ENCODE data around the gene BLNK. TPM values are rescaled to one million over a fixed set of nuclear protein-coding genes. Genes with fewer than 3 reads are reported as not detected.

BLNK gene
- total and polyA plus RNA-seq, 2 donors from 2014 or later = 28.5 to 38.8 TPM

DNA sequence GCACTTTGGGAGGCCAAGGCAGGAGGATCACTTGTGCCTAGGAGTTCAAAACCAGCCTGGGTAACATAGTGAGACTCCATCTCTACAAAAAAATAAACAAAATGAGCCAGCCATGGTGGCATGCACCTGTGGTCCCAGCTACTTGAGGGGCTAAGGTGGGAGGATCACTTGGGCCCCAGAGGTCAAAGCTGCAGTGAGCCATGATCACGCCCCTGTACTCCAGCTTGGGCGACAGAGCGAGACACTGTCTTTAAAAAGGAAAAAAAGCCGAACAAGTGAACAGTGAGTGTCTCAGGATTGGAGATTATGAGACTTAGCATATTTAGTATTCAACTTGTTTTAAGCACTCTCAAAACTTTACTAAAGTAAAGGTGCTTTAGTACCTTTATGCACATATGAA is 28.1 kb downstream of the BLNK start:
- peaks cover 0 to 2% (median 0%) of the 10 kb centered on the region in 3 donors for H3K36me3 ChIP-seq (ENCODE audit: control insufficient read depth in 2 of 3, insufficient read depth in 3 of 3, low read length in 3 of 3)
- no peaks in the 10 kb centered on the region for H3K27me3 ChIP-seq (ENCODE audit: control insufficient read depth, insufficient read depth, low read length)
- TF ChIP-seq, protein P1, sequence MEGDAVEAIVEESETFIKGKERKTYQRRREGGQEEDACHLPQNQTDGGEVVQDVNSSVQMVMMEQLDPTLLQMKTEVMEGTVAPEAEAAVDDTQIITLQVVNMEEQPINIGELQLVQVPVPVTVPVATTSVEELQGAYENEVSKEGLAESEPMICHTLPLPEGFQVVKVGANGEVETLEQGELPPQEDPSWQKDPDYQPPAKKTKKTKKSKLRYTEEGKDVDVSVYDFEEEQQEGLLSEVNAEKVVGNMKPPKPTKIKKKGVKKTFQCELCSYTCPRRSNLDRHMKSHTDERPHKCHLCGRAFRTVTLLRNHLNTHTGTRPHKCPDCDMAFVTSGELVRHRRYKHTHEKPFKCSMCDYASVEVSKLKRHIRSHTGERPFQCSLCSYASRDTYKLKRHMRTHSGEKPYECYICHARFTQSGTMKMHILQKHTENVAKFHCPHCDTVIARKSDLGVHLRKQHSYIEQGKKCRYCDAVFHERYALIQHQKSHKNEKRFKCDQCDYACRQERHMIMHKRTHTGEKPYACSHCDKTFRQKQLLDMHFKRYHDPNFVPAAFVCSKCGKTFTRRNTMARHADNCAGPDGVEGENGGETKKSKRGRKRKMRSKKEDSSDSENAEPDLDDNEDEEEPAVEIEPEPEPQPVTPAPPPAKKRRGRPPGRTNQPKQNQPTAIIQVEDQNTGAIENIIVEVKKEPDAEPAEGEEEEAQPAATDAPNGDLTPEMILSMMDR (IDR thresholded peaks at IDR 0.05; ENCODE audit: borderline replicate concordance, extremely low read depth, insufficient read depth) = no peak
- H3K4me3 ChIP-seq (ENCODE audit: low read length in 3 of 3) = no peak overlapping the region
- FAIRE-seq (no peak), DNase-seq (no peak)
- H3K9ac ChIP-seq (ENCODE audit: low read length in 3 of 3) = no peak overlapping the region
- intact Hi-C loops (cut with DNase I) = no loop called here
- H3K27ac ChIP-seq (ENCODE audit: low read depth in 2 of 2, low read length in 2 of 2) = no peak overlapping the region
- H3K4me1 ChIP-seq (ENCODE audit: control insufficient read depth in 2 of 3, insufficient read depth in 2 of 3, low read depth in 1 of 3, low read length in 3 of 3) = peaks cover 0 to 3% (median 0%) of the 10 kb centered on the region in 3 donors
- H3K9me3 ChIP-seq (ENCODE audit: control insufficient read depth in 2 of 3, insufficient read depth in 1 of 3, low read length in 3 of 3) = no peaks in the 10 kb centered on the region

DNA sequence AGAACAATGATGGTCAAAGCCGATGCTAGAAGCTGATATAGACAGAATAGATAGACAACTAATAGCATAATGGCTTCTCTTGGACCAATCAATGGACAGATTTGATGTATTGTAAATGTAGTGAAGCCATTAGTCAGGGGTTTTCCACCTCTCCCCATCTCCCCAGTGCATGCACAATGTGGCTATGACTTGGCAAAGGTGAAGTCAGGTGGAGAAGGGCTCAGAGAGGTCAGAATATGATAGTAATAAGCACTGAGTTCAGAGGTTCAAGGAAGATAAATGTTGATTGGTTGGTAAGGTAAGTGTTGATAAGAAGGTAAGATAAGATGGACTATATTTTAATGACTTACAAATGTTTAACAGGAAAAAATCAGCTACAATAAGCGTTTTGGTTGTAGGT is 28.5 kb downstream of the BLNK start:
- intact Hi-C loops (cut with DNase I) = no loop called here
- Histone ChIP-seq H3K4me1 (ENCODE audit: control insufficient read depth in 2 of 3, insufficient read depth in 2 of 3, low read depth in 1 of 3, low read length in 3 of 3) (peaks cover 0 to 3% (median 0%) of the 10 kb centered on the region in 3 donors), H3K27ac (ENCODE audit: low read depth in 2 of 2, low read length in 2 of 2) (no peak overlapping the region), H3K9ac (ENCODE audit: low read length in 3 of 3) (no peak overlapping the region), H3K36me3 (ENCODE audit: control insufficient read depth in 2 of 3, insufficient read depth in 3 of 3, low read length in 3 of 3) (peaks cover 0 to 2% (median 0%) of the 10 kb centered on the region in 3 donors), H3K27me3 (ENCODE audit: control insufficient read depth, insufficient read depth, low read length) (no peaks in the 10 kb centered on the region), H3K4me3 (ENCODE audit: low read length in 3 of 3) (no peak overlapping the region), H3K9me3 (ENCODE audit: control insufficient read depth in 2 of 3, insufficient read depth in 1 of 3, low read length in 3 of 3) (no peaks in the 10 kb centered on the region)
- DNase-seq = no peak
- TF ChIP-seq, protein P1 (IDR thresholded peaks at IDR 0.05; ENCODE audit: borderline replicate concordance, extremely low read depth, insufficient read depth) = no peak
- no peak for FAIRE-seq

- Histone ChIP-seq H3K27ac (ENCODE audit: low read depth in 2 of 2, low read length in 2 of 2) (no peak overlapping the region), H3K9ac (ENCODE audit: low read length in 3 of 3) (no peak overlapping the region), H3K4me1 (ENCODE audit: control insufficient read depth in 2 of 3, insufficient read depth in 2 of 3, low read depth in 1 of 3, low read length in 3 of 3) (no peaks in the 10 kb centered on the region), H3K36me3 (ENCODE audit: control insufficient read depth in 2 of 3, insufficient read depth in 3 of 3, low read length in 3 of 3) (peaks cover 0 to 2% (median 0%) of the 10 kb centered on the region in 3 donors), H3K9me3 (ENCODE audit: control insufficient read depth in 2 of 3, insufficient read depth in 1 of 3, low read length in 3 of 3) (no peaks in the 10 kb centered on the region), H3K27me3 (ENCODE audit: control insufficient read depth, insufficient read depth, low read length) (no peaks in the 10 kb centered on the region), H3K4me3 (ENCODE audit: low read length in 3 of 3) (no peak overlapping the region)
- FAIRE-seq = no peak
- TF ChIP-seq, protein P1 (IDR thresholded peaks at IDR 0.05; ENCODE audit: borderline replicate concordance, extremely low read depth, insufficient read depth) = no peak
- intact Hi-C loops (cut with DNase I) = no loop called here
- DNase-seq = no peak
These were observed 32.4 kb downstream of the BLNK start for GRCh38 chr10:96238646-96239623.
